Brain pericyte (primary cell): Measurements from ENCODE around the gene EIF3L.
"Not testable (repeated sequence)": the region's sequence is repeated elsewhere in the genome, so short reads cannot be mapped to it uniquely, and the experiment has no call there.

Experiments
- DNase-seq: peaks from one replicate; pipeline ENCODE4 v3.0.0-alpha.2; 2012; ENCODE audit warnings: low read depth, low spot score

EIF3L gene

GRCh38 chr22:37849089-37849751 lies at the start of gene EIF3L:
Gene EIF3L, plus strand, starts transcription at chr22:37849419. Its CDS starts 31 bp downstream, at chr22:37849450.
- DNase-seq = peak; percentile 54

- not testable (repeated sequence) for DNase-seq
Observed at GRCh38 chr22:37799979-37800378, 49.2 kb upstream of the EIF3L start.

GRCh38 chr22:37801946-37802309 lies 47.3 kb upstream of the EIF3L start:
- DNase-seq = no peak

GRCh38 chr22:37802310-37803194 lies 46.7 kb upstream of the EIF3L start:
- DNase-seq = no peak

- no peak for DNase-seq
Observed at GRCh38 chr22:37803195-37803638, 46.0 kb upstream of the EIF3L start.

- DNase-seq = no peak
Observed at GRCh38 chr22:37803639-37804351, 45.4 kb upstream of the EIF3L start.

GRCh38 chr22:37804352-37804880 lies 44.8 kb upstream of the EIF3L start:
- no peak for DNase-seq

- no peak for DNase-seq
Observed at GRCh38 chr22:37804881-37805809, 44.1 kb upstream of the EIF3L start.

GRCh38 chr22:37805810-37806277 lies 43.4 kb upstream of the EIF3L start:
- no peak for DNase-seq

- no peak for DNase-seq
Observed at GRCh38 chr22:37806409-37807333, 42.5 kb upstream of the EIF3L start.

GRCh38 chr22:37807410-37808293 lies 41.6 kb upstream of the EIF3L start, which contains the start of gene GCAT:
Gene GCAT, plus strand, starts transcription at chr22:37807934. Its CDS starts 34 bp downstream, at chr22:37807968.
- DNase-seq = peak; percentile 82

- DNase-seq = no peak
Observed at GRCh38 chr22:37808294-37808657, 40.9 kb upstream of the EIF3L start.

GRCh38 chr22:37809672-37810333 lies 39.4 kb upstream of the EIF3L start:
- DNase-seq = no peak

- no peak for DNase-seq
Observed at GRCh38 chr22:37811867-37812266, 37.4 kb upstream of the EIF3L start.

- DNase-seq = no peak
Observed at GRCh38 chr22:37812869-37813678, 36.1 kb upstream of the EIF3L start.

- DNase-seq = no peak
Observed at GRCh38 chr22:37815593-37815992, 33.6 kb upstream of the EIF3L start.

- no peak for DNase-seq
Observed at GRCh38 chr22:37816543-37817180, 32.6 kb upstream of the EIF3L start.
